HL-60 (cell line): Measurements from ENCODE around the gene S100A6.
A peak's percentile ranks its signal among the peaks of the same experiment; 100 is the strongest.

Experiments
- POLR2AphosphoS5 ChIP-seq: IDR thresholded peaks from 2 replicates; pipeline ENCODE4 v1.6.1; 2012; ENCODE audit warnings: low read depth
- TF ChIP-seq, protein P1 (sequence below): IDR thresholded peaks from one replicate; pipeline ENCODE4 v1.5.1; 2011; ENCODE audit warnings: low read length, control low read depth, inconsistent platforms; ENCODE audit not compliant: insufficient read depth

DNA sequence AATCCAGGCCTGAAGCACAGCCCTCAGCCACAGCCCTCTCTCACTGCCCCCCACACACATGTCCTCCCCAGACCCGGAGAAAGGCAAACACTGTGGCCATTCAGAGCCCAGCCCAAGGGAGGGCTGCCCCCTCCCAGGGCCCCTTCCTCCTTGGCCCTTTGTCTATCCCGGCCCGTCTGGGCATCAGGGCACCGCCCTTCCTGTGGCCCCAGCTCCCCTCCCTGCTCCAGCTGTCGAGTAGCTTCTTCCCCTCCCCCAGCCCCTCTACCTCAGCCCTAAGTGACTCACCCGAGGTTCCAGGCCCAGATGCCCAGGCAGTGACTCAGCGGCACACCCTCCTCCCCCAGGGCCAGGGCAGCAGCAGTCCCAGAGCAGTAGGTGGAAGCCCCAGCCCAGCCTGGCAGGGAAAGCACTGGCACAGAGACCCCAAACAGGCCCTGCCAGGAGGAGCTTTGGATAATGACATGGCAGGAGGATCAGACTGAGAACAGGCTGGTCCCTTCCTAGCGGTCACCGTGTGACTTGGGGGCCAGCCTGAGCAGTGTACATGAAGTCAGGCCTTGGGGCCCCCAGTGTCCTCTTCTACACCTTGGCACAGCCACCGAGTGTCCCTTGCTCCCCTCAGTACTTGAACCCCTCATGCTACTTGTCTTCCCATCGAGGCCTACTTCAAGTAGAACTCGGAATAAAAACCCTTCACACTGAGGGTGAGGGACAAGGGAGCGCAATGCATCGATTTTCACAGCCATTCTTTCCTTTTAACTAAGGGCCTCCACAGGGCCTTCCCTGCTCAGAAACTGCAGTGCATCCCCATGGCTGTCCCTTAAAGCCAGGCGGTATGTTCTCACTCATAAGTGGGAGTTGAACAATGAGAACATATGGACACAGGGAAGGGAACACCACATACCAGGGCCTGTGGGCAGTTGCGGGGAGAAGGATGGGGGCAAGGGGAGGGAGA, 30.9 kb upstream of the S100A6 start:
- TF ChIP-seq, protein P1, sequence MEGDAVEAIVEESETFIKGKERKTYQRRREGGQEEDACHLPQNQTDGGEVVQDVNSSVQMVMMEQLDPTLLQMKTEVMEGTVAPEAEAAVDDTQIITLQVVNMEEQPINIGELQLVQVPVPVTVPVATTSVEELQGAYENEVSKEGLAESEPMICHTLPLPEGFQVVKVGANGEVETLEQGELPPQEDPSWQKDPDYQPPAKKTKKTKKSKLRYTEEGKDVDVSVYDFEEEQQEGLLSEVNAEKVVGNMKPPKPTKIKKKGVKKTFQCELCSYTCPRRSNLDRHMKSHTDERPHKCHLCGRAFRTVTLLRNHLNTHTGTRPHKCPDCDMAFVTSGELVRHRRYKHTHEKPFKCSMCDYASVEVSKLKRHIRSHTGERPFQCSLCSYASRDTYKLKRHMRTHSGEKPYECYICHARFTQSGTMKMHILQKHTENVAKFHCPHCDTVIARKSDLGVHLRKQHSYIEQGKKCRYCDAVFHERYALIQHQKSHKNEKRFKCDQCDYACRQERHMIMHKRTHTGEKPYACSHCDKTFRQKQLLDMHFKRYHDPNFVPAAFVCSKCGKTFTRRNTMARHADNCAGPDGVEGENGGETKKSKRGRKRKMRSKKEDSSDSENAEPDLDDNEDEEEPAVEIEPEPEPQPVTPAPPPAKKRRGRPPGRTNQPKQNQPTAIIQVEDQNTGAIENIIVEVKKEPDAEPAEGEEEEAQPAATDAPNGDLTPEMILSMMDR, result no peak
- TF ChIP-seq POLR2AphosphoS5, result peak; percentile 82
